IPS-NIHi11 (cell line): ENCODE data around the gene RGS11.
A peak's percentile ranks its signal among the peaks of the same experiment; 100 is the strongest.

Experiments
- DNase-seq: peaks from one replicate; pipeline ENCODE4 v3.0.0; 2012; ENCODE audit warnings: mixed read lengths, low spot score

Gene RGS11

GRCh38 chr16:229731-230281 lies 45.9 kb downstream of the RGS11 start:
- DNase-seq = no peak

- DNase-seq = peak; percentile 95
Measured at GRCh38 chr16:228852-229730, 46.7 kb downstream of the RGS11 start, which contains the start of gene LUC7L. Gene LUC7L, minus strand, starts transcription at chr16:229449. Its CDS starts 110 bp downstream, at chr16:229339.

GRCh38 chr16:228151-228851 lies 47.4 kb downstream of the RGS11 start:
- no peak for DNase-seq

- DNase-seq = no peak
Measured at GRCh38 chr16:220021-220420, 55.7 kb downstream of the RGS11 start.
